SK-N-SH treated with all-trans-retinoic acid at 6 μM for 48 hours (cell line): Measurements from ENCODE around the gene SCARF2.

Experiments
- ATAC-seq: fragments of 200-7000 bp; cut with Tn5 transposase; 3 replicates; pipeline ENCODE4 v1.9.1; 2020; ENCODE audit warnings: mild to moderate bottlenecking, moderate library complexity
- ARNTL ChIP-seq: fragments of 450-650 bp; formaldehyde crosslinking; IDR thresholded peaks from 2 replicates; pipeline ENCODE4 v1.5.0; 2020; ENCODE audit warnings: low read depth, mild to moderate bottlenecking, moderate library complexity, borderline replicate concordance
- BACH2 ChIP-seq: fragments of 250-450 bp; sonication (Bioruptor Pico); IDR thresholded peaks from 2 replicates; pipeline ENCODE4 v1.9.0; 2021; ENCODE audit warnings: mild to moderate bottlenecking, borderline replicate concordance
- CREB5 ChIP-seq: fragments of 250-450 bp; sonication (Bioruptor Pico); IDR thresholded peaks from 2 replicates; pipeline ENCODE4 v1.5.1; 2020; ENCODE audit warnings: low read depth, mild to moderate bottlenecking, moderate library complexity
- CSDC2 ChIP-seq: fragments of 250-450 bp; sonication (Bioruptor Pico); IDR thresholded peaks from 2 replicates; pipeline ENCODE4 v1.5.0; 2020; ENCODE audit warnings: mild to moderate bottlenecking, moderate library complexity
- ESRRG ChIP-seq: fragments of 250-450 bp; sonication (Bioruptor Pico); IDR thresholded peaks from 2 replicates; pipeline ENCODE4 v1.6.1; 2021; ENCODE audit warnings: mild to moderate bottlenecking
- GLIS3 ChIP-seq: fragments of 250-450 bp; sonication (Bioruptor Pico); IDR thresholded peaks from 2 replicates; pipeline ENCODE4 v1.5.0; 2020; ENCODE audit warnings: mild to moderate bottlenecking, moderate library complexity
- ISL1 ChIP-seq: fragments of 250-450 bp; sonication (Bioruptor Pico); IDR thresholded peaks from 2 replicates; pipeline ENCODE4 v2.1.2; 2022; ENCODE audit warnings: mild to moderate bottlenecking, moderate library complexity
- OSR1 ChIP-seq: fragments of 250-450 bp; sonication (Bioruptor Pico); IDR thresholded peaks from 2 replicates; pipeline ENCODE4 v1.8.0; 2022; ENCODE audit warnings: moderate library complexity, mild to moderate bottlenecking, inconsistent platforms
- PPARA ChIP-seq: fragments of 250-450 bp; sonication (Bioruptor Pico); IDR thresholded peaks from 2 replicates; pipeline ENCODE4 v1.5.0; 2020; ENCODE audit warnings: mild to moderate bottlenecking, borderline replicate concordance
- RARB ChIP-seq: fragments of 250-450 bp; sonication (Bioruptor Pico); IDR thresholded peaks from 2 replicates; pipeline ENCODE4 v1.8.0; 2021; ENCODE audit warnings: mild to moderate bottlenecking, moderate library complexity
- SNAI2 ChIP-seq: fragments of 250-450 bp; sonication (Bioruptor Pico); IDR thresholded peaks from 2 replicates; pipeline ENCODE4 v1.5.0; 2020; ENCODE audit warnings: mild to moderate bottlenecking, moderate library complexity
- TCF4 ChIP-seq: fragments of 250-450 bp; sonication (Bioruptor Pico); IDR thresholded peaks from 2 replicates; pipeline ENCODE4 v1.8.0; 2021; ENCODE audit warnings: mild to moderate bottlenecking, moderate library complexity, borderline replicate concordance
- TOX ChIP-seq: fragments of 250-450 bp; sonication (Bioruptor Pico); IDR thresholded peaks from 2 replicates; pipeline ENCODE4 v1.8.0; 2021; ENCODE audit warnings: mild to moderate bottlenecking, moderate library complexity, borderline replicate concordance
- ZC3H10 ChIP-seq: fragments of 250-450 bp; sonication (Bioruptor Pico); IDR thresholded peaks from 2 replicates; pipeline ENCODE4 v1.5.1; 2021; ENCODE audit warnings: mild to moderate bottlenecking, moderate library complexity
- ZFP3 ChIP-seq: fragments of 250-450 bp; sonication (Bioruptor Pico); IDR thresholded peaks from 2 replicates; pipeline ENCODE4 v1.5.0; 2020; ENCODE audit warnings: mild to moderate bottlenecking, moderate library complexity
- ZFP30 ChIP-seq: fragments of 450-650 bp; formaldehyde crosslinking; IDR thresholded peaks from 2 replicates; pipeline ENCODE4 v1.5.0; 2022; ENCODE audit warnings: mild to moderate bottlenecking, moderate library complexity
- ZNF565 ChIP-seq: fragments of 450-650 bp; formaldehyde crosslinking; conservative IDR thresholded peaks from 2 replicates; pipeline ENCODE4 v1.5.0; 2020; ENCODE audit warnings: low read depth, mild to moderate bottlenecking, moderate library complexity
- ZNF70 ChIP-seq: fragments of 450-650 bp; formaldehyde crosslinking; IDR thresholded peaks from 2 replicates; pipeline ENCODE4 v1.5.0; 2020; ENCODE audit warnings: mild to moderate bottlenecking, moderate library complexity
- TF ChIP-seq, protein P1 (sequence below): fragments of 250-450 bp; sonication (Bioruptor Pico); IDR thresholded peaks from 2 replicates; pipeline ENCODE4 v1.8.0; 2021; ENCODE audit warnings: low read depth, mild to moderate bottlenecking, moderate library complexity, borderline replicate concordance
- TF ChIP-seq, protein P2 (sequence below): fragments of 250-450 bp; sonication (Bioruptor Pico); IDR thresholded peaks from 2 replicates; pipeline ENCODE4 v1.5.1; 2021; ENCODE audit warnings: mild to moderate bottlenecking, moderate library complexity
- TF ChIP-seq, protein P3 (sequence below): fragments of 250-450 bp; sonication (Bioruptor Pico); IDR thresholded peaks from 2 replicates; pipeline ENCODE4 v1.5.0; 2020; ENCODE audit warnings: mild to moderate bottlenecking, moderate library complexity
- TF ChIP-seq, protein P4 (sequence below): fragments of 250-450 bp; sonication (Bioruptor Pico); IDR thresholded peaks from 2 replicates; pipeline ENCODE4 v1.8.0; 2020; ENCODE audit warnings: mild to moderate bottlenecking, moderate library complexity, borderline replicate concordance

SCARF2 gene

GRCh38 chr22:20450551-20450906 is 12.9 kb upstream of the SCARF2 start:
- TF ChIP-seq, protein P1, sequence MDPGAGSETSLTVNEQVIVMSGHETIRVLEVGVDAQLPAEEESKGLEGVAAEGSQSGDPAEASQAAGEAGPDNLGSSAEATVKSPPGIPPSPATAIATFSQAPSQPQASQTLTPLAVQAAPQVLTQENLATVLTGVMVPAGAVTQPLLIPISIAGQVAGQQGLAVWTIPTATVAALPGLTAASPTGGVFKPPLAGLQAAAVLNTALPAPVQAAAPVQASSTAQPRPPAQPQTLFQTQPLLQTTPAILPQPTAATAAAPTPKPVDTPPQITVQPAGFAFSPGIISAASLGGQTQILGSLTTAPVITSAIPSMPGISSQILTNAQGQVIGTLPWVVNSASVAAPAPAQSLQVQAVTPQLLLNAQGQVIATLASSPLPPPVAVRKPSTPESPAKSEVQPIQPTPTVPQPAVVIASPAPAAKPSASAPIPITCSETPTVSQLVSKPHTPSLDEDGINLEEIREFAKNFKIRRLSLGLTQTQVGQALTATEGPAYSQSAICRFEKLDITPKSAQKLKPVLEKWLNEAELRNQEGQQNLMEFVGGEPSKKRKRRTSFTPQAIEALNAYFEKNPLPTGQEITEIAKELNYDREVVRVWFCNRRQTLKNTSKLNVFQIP (CRISPR knock-in tag), result no peak
- TF ChIP-seq TCF4, result no peak
- no peak for TF ChIP-seq OSR1 (CRISPR knock-in tag)
- no peak for TF ChIP-seq PPARA (CRISPR knock-in tag)
- no peak for TF ChIP-seq SNAI2 (CRISPR knock-in tag)
- no peak for TF ChIP-seq ZC3H10 (CRISPR knock-in tag)
- no peak for ATAC-seq

DNA sequence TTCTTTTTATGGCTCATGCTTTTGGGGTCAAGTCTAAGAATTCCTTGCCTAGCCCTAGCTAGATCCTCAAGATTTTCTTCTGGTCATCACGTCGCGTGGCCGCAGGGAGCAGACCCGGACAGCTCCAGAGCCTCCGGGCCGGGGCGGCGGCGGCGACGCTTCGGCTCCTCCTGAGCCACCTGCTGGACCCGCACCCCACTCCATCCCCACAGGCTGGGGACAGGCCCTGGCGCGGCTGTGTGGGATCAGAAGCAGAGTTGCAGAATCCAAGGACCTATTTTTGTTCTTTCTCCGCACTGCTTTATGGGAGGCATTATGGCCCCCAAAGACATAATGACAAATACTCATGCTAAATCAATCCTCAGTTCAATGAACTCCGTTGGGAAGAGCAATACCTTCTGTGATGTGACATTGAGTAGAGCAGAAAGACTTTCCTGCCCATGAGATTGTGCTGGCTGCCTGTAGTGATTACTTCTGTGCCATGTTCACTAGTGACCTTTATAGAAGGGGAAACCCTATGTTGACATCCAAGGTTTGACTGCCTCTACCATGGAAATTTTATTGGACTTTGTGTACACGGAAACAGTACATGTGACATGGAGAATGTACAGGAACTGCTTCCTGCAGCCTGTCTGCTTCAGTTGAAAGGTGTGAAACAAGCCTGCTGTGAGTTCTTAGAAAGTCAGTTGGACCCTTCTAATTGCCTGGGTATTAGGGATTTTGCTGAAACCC is 12.4 kb upstream of the SCARF2 start:
- no peak for ATAC-seq

More for the DNA sequence above, 12.4 kb upstream of the SCARF2 start:
- TF ChIP-seq SNAI2 (CRISPR knock-in tag) (no peak), TCF4 (no peak), OSR1 (CRISPR knock-in tag) (no peak), ZFP3 (no peak), ZNF565 (CRISPR knock-in tag) (no peak), ZNF70 (no peak), CREB5 (CRISPR knock-in tag) (no peak), ARNTL (CRISPR knock-in tag) (no peak), BACH2 (CRISPR knock-in tag) (no peak), TOX (CRISPR knock-in tag) (no peak), ESRRG (CRISPR knock-in tag) (no peak), GLIS3 (CRISPR knock-in tag) (no peak), ZFP30 (CRISPR knock-in tag) (no peak), ISL1 (no peak), CSDC2 (CRISPR knock-in tag) (no peak), RARB (CRISPR knock-in tag) (no peak)
- TF ChIP-seq, protein P2, sequence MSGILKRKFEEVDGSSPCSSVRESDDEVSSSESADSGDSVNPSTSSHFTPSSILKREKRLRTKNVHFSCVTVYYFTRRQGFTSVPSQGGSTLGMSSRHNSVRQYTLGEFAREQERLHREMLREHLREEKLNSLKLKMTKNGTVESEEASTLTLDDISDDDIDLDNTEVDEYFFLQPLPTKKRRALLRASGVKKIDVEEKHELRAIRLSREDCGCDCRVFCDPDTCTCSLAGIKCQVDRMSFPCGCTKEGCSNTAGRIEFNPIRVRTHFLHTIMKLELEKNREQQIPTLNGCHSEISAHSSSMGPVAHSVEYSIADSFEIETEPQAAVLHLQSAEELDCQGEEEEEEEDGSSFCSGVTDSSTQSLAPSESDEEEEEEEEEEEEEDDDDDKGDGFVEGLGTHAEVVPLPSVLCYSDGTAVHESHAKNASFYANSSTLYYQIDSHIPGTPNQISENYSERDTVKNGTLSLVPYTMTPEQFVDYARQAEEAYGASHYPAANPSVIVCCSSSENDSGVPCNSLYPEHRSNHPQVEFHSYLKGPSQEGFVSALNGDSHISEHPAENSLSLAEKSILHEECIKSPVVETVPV, result no peak
- TF ChIP-seq, protein P3, sequence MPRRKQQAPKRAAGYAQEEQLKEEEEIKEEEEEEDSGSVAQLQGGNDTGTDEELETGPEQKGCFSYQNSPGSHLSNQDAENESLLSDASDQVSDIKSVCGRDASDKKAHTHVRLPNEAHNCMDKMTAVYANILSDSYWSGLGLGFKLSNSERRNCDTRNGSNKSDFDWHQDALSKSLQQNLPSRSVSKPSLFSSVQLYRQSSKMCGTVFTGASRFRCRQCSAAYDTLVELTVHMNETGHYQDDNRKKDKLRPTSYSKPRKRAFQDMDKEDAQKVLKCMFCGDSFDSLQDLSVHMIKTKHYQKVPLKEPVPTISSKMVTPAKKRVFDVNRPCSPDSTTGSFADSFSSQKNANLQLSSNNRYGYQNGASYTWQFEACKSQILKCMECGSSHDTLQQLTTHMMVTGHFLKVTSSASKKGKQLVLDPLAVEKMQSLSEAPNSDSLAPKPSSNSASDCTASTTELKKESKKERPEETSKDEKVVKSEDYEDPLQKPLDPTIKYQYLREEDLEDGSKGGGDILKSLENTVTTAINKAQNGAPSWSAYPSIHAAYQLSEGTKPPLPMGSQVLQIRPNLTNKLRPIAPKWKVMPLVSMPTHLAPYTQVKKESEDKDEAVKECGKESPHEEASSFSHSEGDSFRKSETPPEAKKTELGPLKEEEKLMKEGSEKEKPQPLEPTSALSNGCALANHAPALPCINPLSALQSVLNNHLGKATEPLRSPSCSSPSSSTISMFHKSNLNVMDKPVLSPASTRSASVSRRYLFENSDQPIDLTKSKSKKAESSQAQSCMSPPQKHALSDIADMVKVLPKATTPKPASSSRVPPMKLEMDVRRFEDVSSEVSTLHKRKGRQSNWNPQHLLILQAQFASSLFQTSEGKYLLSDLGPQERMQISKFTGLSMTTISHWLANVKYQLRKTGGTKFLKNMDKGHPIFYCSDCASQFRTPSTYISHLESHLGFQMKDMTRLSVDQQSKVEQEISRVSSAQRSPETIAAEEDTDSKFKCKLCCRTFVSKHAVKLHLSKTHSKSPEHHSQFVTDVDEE (CRISPR knock-in tag), result no peak
- TF ChIP-seq, protein P1 (CRISPR knock-in tag), result no peak
- TF ChIP-seq, protein P4, sequence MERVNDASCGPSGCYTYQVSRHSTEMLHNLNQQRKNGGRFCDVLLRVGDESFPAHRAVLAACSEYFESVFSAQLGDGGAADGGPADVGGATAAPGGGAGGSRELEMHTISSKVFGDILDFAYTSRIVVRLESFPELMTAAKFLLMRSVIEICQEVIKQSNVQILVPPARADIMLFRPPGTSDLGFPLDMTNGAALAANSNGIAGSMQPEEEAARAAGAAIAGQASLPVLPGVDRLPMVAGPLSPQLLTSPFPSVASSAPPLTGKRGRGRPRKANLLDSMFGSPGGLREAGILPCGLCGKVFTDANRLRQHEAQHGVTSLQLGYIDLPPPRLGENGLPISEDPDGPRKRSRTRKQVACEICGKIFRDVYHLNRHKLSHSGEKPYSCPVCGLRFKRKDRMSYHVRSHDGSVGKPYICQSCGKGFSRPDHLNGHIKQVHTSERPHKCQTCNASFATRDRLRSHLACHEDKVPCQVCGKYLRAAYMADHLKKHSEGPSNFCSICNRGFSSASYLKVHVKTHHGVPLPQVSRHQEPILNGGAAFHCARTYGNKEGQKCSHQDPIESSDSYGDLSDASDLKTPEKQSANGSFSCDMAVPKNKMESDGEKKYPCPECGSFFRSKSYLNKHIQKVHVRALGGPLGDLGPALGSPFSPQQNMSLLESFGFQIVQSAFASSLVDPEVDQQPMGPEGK (CRISPR knock-in tag), result no peak
